HG03066 (cell line): ENCODE measurements around the gene CRKL.

Experiments
- ATAC-seq: cut with Tn5 transposase; IDR thresholded peaks from one replicate; pipeline ENCODE4 v1.9.1; 2021; ENCODE audit warnings: low read depth; ENCODE audit not compliant: unreplicated experiment

The CRKL gene

GRCh38 chr22:20948989-20949388 lies 31.8 kb downstream of the CRKL start:
- ATAC-seq, result no peak

DNA sequence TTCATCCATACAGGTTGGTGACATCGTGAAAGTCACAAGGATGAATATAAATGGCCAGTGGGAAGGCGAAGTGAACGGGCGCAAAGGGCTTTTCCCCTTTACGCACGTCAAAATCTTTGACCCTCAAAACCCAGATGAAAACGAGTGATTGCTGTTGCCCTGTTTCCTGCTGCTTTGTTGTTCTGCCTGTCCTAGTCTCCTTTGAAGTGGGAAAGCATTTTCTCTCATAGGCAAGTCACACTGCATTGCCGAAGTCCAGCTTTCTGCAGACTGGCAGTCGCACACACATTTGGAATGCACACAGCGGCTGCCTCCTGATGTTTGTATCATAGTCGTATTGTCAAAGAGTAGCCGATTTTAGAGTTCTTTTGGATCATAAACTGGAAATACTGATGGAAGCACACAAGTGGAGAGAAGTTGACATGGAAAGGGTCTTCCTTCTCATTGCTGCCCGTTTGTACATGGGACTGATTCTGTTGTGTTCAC lies 32.5 kb downstream of the CRKL start:
- ATAC-seq, result no peak

DNA sequence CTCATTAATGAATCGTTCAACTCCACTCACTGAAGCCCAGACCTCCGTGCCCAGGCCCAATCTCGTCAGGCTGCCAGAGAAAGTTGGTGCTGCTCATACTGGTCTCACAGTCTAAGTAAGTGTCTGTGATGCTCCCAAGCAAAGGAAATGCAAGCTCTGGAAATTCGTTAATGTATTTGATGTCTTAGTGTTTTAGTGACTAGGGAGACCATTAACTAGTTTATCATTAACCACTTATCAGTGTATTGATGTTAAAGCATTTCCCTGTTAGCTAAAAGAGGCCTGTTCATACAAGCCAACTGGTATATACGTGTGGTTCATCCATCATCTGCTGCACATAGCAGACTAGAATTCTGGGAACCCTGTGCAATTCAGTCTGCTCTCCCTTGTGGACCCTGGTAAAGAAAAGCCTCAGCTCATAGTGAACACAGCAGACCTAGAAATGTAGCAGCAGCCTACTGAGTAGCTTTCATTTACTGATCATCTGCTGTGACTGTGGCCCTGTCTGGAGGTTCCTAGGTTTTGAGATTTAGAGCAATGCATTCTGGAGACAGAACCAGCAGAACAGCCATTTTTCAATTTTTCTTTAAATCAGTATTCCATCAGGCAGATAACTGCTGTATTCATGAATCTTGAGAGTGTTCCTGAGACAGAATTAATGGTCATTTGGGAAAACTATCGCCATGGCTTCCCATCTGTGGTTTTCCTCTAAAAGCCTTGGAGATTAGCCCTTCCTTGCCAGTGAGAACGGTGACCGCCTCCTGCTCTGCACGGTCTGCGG lies 34.1 kb downstream of the CRKL start:
- ATAC-seq, result no peak

DNA sequence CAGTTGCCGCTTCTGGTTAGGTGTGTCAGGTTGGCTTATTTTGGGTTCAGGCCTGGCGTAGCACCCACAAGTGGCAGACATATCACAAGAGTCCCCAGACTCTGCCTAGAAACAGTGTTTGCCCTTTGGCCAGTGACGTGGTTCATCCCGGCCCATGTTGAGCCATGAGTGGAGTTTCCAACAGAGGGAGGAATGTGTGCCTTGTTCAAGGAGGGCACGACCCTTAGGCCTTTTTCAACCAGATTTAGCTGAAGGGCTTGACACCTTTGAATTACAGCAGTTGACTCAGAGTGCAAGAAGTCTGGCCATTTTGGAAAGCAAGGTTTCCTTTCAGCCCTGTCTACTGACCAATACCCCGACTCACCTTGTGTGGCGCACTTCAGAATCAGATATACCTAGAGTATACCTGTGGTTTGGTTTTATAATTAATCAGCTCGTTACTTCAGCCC lies 34.7 kb downstream of the CRKL start:
- ATAC-seq, result no peak

DNA sequence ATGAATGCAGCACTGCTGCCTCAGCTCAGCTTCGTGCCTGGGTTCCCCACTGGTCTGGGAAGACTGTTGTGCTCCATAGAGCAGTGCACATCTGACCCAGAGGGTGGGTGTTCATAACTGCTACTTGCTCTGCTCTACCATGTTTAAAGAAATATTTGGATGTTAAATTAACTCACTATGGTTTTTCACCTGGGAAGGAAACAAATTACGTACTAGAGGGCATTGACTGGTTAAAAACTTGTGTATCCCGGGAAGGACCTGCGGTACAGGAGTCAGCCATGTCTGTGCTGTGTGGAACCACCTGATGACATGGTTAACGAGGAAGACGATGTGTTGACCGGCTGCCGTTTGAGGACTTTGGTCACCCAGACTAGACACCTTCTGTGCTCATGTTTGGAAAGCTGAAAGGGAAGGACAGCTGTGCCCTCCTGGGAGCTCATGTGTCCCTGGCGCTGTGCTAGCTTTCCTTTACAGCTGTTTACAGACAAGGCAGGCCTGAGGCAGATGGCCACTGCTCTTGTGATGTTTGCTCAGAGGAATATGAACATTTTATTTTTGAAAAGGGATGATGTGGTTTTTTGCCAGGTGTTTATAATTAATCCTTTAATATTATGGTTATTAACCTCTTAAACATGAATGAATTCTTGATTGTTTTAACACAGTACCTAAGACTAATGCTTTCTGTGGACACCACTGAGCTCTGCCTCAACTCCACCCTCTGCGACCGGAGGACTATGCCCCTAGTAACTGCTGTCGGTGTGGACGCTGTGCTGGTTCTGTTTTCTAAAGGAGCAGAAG lies 35.5 kb downstream of the CRKL start:
- ATAC-seq, result no peak

GRCh38 chr22:20953342-20953608 lies 36.1 kb downstream of the CRKL start:
- no peak for ATAC-seq

- ATAC-seq, result no peak
These were observed 36.7 kb downstream of the CRKL start for GRCh38 chr22:20953668-20954500.

GRCh38 chr22:20955548-20955947 lies 38.3 kb downstream of the CRKL start:
- no peak for ATAC-seq

- ATAC-seq, result no peak
These were observed 39.3 kb downstream of the CRKL start for GRCh38 chr22:20956258-20957101.

GRCh38 chr22:20957102-20957682 lies 40.0 kb downstream of the CRKL start:
- ATAC-seq, result no peak

- no peak for ATAC-seq
These were observed 40.6 kb downstream of the CRKL start for GRCh38 chr22:20957683-20958431.

DNA sequence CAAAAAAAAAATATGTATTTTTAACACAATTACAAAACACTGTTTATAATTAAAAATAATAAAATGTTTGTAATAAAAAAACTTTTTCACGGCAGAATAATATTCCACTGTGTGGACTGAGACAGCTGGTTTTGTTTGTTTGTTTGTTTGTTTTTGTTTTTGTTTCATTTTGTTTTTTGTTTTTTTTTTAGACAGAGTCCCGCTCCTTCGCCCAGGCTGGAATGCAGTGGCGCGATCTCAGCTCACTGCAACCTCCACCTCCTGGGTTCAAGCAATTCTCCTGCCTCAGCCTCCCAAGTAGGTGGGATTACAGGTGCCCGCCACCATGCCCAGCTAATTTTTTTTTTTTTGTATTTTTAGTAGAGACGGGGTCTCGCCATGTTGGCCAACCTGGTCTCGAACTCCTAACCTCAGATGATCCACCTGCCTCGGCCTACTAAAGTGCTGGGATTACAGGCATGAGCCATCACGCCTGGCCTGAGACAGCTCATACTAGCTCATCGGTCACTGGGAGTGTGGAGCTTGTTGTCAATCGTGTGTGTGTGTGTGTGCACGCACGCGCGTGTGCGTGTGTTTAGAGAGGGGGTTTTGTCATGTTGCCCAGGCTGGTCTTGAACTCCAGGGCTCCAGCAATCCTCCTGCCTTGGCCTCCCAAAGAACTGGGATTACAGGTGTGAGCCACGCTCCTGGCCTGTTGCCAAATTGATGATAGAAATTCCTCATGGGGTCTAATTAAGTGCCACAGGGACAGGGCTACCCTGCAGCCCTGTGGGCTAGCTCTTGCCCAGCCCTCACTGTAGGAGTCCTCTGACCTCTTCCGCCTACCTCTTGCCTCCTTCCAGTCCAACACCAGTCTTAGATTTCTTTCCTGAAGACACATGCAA lies 42.6 kb downstream of the CRKL start:
- no peak for ATAC-seq

- no peak for ATAC-seq
These were observed 43.4 kb downstream of the CRKL start for GRCh38 chr22:20960609-20961008.

GRCh38 chr22:20962491-20962945 lies 45.3 kb downstream of the CRKL start:
- ATAC-seq, result no peak

DNA sequence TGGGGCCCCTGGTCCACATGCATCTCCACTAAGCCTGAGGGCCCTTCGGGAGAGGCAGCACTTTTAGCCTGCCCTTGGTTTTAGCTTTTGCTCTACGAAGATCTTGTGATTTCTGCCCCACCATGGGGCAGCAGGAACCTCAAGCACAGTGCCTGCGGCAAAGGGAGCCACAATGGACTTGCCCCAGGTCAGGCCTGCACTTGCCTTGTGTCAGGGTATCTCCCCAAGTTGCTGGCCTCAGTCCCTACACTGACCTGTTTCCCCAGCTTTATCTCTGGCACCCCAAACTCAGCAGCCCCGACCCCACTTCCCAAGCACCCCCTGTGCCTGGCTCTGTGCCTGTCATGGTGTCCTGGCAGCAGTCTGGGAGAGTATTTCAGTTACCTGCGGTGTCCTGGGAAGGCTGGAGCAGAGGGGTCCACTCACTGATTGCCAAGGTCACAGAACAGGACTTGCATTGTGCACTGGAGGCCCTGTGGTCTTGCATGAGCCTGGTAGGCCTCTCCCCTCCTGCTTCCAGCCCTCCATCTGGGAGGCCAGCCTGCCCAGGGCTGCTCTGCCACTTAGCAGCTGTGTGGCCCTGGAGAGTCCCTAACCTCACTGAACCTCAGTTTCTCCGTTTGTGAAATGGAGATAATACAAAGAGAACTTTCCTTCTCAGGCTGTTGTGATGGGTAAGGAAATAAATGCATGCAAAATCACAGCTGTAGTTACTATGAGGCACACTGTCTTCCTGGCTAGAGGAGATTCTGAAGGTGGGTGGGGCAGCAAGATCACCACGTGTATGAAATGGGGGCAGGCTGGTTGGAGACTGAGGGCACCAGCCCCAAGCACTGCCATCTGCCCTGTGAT lies 46.2 kb downstream of the CRKL start:
- no peak for ATAC-seq

DNA sequence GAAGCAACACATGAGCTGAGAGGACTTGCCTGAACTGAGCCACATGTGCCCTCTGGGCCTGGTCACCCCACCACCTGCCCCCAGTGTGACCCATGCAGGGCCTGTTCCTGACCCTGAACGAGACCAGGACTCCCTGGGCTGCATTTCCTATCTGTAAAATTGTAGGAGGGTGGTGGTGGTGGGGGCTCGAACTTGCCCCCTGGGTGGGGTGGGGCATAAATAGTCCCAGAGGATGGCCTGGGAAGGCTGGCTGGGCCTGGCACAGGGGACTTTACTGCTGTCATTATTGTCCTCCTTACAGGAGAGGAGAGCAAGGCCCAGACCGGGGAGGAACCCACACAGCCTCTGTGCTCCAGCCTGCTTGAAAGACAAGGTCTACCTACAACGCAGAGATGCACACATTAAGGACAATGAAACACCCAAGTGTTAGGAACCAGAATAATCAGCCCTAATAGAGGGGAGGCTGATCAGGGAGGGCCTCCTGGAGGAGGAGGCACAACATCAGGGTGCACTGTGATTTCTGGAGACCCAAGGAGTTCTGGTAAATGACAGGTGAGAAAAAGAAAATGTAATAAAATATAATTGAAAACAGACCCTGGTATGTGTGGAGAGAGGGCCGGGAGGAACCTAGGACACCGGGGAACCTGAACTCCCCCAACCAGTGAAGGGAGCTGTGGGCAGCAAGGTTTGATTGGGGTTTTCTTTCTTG lies 47.0 kb downstream of the CRKL start:
- ATAC-seq, result no peak

GRCh38 chr22:20964799-20965103 lies 47.5 kb downstream of the CRKL start:
- ATAC-seq, result no peak
